Left lung (tissue), 10 donors: ENCODE data around the gene CCDC141. TPM values are rescaled to one million over a fixed set of nuclear protein-coding genes. Genes with fewer than 3 reads are reported as not detected.
"Not testable (repeated sequence)": the region's sequence is repeated elsewhere in the genome, so short reads cannot be mapped to it uniquely, and the experiment has no call there.

ENCODE experiments used
- ATAC-seq: fragments of 200-7000 bp; cut with Tn5 transposase; one replicate; pipeline ENCODE4 v1.9.1; 2020; ENCODE audit warnings: moderate library complexity
- DNase-seq, 4 donors: peaks; one replicate each; pipeline ENCODE4 v3.0.0-alpha.2; 2013 to 2020
- H3K27ac ChIP-seq, 2 donors: fragments of 200-600 bp; sonication (generic) in 1 of 2; one replicate each; pipeline versions ENCODE4 v1.5.0 to v1.8.0; 2020 to 2021
- H3K27me3 ChIP-seq, 2 donors: fragments of 200-600 bp; sonication (generic) in 1 of 2; one replicate each; pipeline versions ENCODE4 v1.5.0 to v1.8.0; 2020 to 2021
- H3K36me3 ChIP-seq, 2 donors: fragments of 200-600 bp; sonication (generic) in 1 of 2; one replicate each; pipeline versions ENCODE4 v1.5.0 to v1.8.0; 2020 to 2021
- H3K4me1 ChIP-seq, 2 donors: fragments of 200-600 bp; one replicate each; pipeline ENCODE4 v1.8.0; 2021
- H3K4me3 ChIP-seq, 2 donors: fragments of 200-600 bp; sonication (generic) in 1 of 2; one replicate each; pipeline versions ENCODE4 v1.5.0 to v1.8.0; 2020 to 2021; ENCODE audit warnings: mild to moderate bottlenecking in 1 of 2
- H3K9me3 ChIP-seq, 2 donors: fragments of 200-600 bp; sonication (generic) in 1 of 2; one replicate each; pipeline versions ENCODE4 v1.5.0 to v1.8.0; 2020 to 2021
- CTCF ChIP-seq, 2 donors: fragments of 200-600 bp; sonication (generic) in 1 of 2; IDR thresholded peaks; one replicate each; pipeline versions ENCODE4 v1.5.0 to v1.8.0; 2021; ENCODE audit warnings: antibody characterized with exemption in 2 of 2
- intact Hi-C, 2 donors: fragments of 100-400 bp; cut with DNase I; formaldehyde crosslinking; loops; one replicate each; pipeline versions ENCODE4 v1.11.2 to v1.14.2; 2022
- polyA plus RNA-seq, 6 donors: library from polyadenylated mRNA; unstranded; fragments of 120-200 nt; gene quantifications; one replicate each; pipeline ENCODE4 v1.2.1, GENCODE V29; 2013; ENCODE audit not compliant: insufficient read length in 6 of 6
- total RNA-seq, 2 donors: library from RNA; stranded (reverse); fragmentation: NEBNext Ultra II Directional; extraction: Animal tissue kit (Norgen Biotek cat#: 25700); gene quantifications; one replicate each; pipeline ENCODE4 v1.2.1, GENCODE V29; 2021
- donor health status: DM: no; HTN: yes; CAD: no.
- donor health status: DM: no; HTN: no; CAD: no.

Gene CCDC141
- total and polyA plus RNA-seq, 8 donors: 1.6 to 29.6 (median 3.2) TPM

GRCh38 chr2:178993788-178994187 is 56.1 kb downstream of the CCDC141 start:
- Histone ChIP-seq H3K36me3 (no peaks in the 10 kb centered on the region), H3K27ac (no peak overlapping the region), H3K4me3 (no peak overlapping the region), H3K4me1 (no peaks in the 10 kb centered on the region), H3K9me3 (peaks cover 0 to 6% of the 10 kb centered on the region in 2 donors), H3K27me3 (no peaks in the 10 kb centered on the region)
- ATAC-seq: no peak
- TF ChIP-seq CTCF (IDR thresholded peaks at IDR 0.05): no peak
- intact Hi-C loops: no loop called here
- DNase-seq: no peak

- H3K9me3 ChIP-seq, intact Hi-C loops, H3K4me1 ChIP-seq, ATAC-seq, H3K27ac ChIP-seq, H3K4me3 ChIP-seq, DNase-seq, H3K27me3 ChIP-seq, H3K36me3 ChIP-seq: not testable (repeated sequence)
These were observed 57.2 kb downstream of the CCDC141 start for GRCh38 chr2:178992719-178993118.

GRCh38 chr2:178990533-178991241 is 59.2 kb downstream of the CCDC141 start:
- H3K9me3 ChIP-seq: peaks cover 0 to 6% of the 10 kb centered on the region in 2 donors
- no peaks in the 10 kb centered on the region for H3K4me1 ChIP-seq
- ATAC-seq (no peak), DNase-seq (no peak)
- no peak overlapping the region for H3K27ac ChIP-seq
- TF ChIP-seq CTCF (IDR thresholded peaks at IDR 0.05): no peak
- H3K4me3 ChIP-seq: no peak overlapping the region
- intact Hi-C loops: no loop called here
- no peaks in the 10 kb centered on the region for H3K36me3 ChIP-seq
- no peaks in the 10 kb centered on the region for H3K27me3 ChIP-seq

- H3K4me1 ChIP-seq, H3K9me3 ChIP-seq, intact Hi-C loops, ATAC-seq, H3K27ac ChIP-seq, H3K27me3 ChIP-seq, H3K4me3 ChIP-seq, H3K36me3 ChIP-seq, DNase-seq: not testable (repeated sequence)
These were observed 60.5 kb downstream of the CCDC141 start for GRCh38 chr2:178989424-178989823.

- H3K36me3 ChIP-seq, H3K27ac ChIP-seq, H3K27me3 ChIP-seq, H3K4me1 ChIP-seq, intact Hi-C loops, H3K4me3 ChIP-seq, ATAC-seq, H3K9me3 ChIP-seq: not testable (repeated sequence)
- DNase-seq: peak in 1 of 4 donors; percentile 29
These were observed 67.3 kb downstream of the CCDC141 start for GRCh38 chr2:178982652-178983051.

GRCh38 chr2:178980815-178981214 is 69.1 kb downstream of the CCDC141 start:
- DNase-seq (no peak), ATAC-seq (no peak)
- H3K4me1 ChIP-seq: no peaks in the 10 kb centered on the region
- no peak overlapping the region for H3K4me3 ChIP-seq
- H3K27ac ChIP-seq: no peak overlapping the region
- H3K27me3 ChIP-seq: no peaks in the 10 kb centered on the region
- H3K9me3 ChIP-seq: no peaks in the 10 kb centered on the region
- no peaks in the 10 kb centered on the region for H3K36me3 ChIP-seq
- intact Hi-C loops: no loop called here
- no peak for TF ChIP-seq CTCF (IDR thresholded peaks at IDR 0.05)

- DNase-seq (no peak), ATAC-seq (no peak)
- Histone ChIP-seq H3K4me3 (no peak overlapping the region), H3K4me1 (no peaks in the 10 kb centered on the region), H3K27me3 (no peaks in the 10 kb centered on the region), H3K27ac (no peak overlapping the region), H3K9me3 (no peaks in the 10 kb centered on the region), H3K36me3 (no peaks in the 10 kb centered on the region)
- intact Hi-C loops: no loop called here
- no peak for TF ChIP-seq CTCF (IDR thresholded peaks at IDR 0.05)
These were observed 71.3 kb downstream of the CCDC141 start for GRCh38 chr2:178978667-178979066.
